ENCODE measurements around the gene WDR64. TPM values are rescaled to one million over a fixed set of nuclear protein-coding genes. Genes with fewer than 3 reads are reported as not detected.

The WDR64 gene
- total RNA-seq, 5 donors from 2014 or later (not counting 1 experiment from before 2014, with no cell fraction given), result 0.13 to 0.48 (median 0.26) TPM; not detected in 1

GRCh38 chr1:241645199-241645598, 6.9 kb upstream of the WDR64 start:
- DNase-seq, result no peak
- no CpG with 5 or more reads among the region's 4 CpGs for WGBS (ENCODE audit: insufficient coverage)
- ChIA-PET POLR2A (interaction anchor here in 1 of 2 donors (0.6 kb wide), 1 partner anchor 1635 kb away, joined by 3 read pairs; no protein-coding TSS in a partner anchor), CTCF (interaction anchor here in 1 of 2 donors (1.3 kb wide), 1 partner anchor 35 kb away, joined by 3 read pairs; no protein-coding TSS in a partner anchor)
- Mint-ChIP-seq H3K36me3 (no peaks in the 10 kb centered on the region), H3K4me1 (peaks cover 7% of the 10 kb centered on the region in 3 donors), H3K27ac (no peak overlapping the region), H3K4me3 (no peak overlapping the region), H3K9me3 (peaks cover 4 to 12% (median 12%) of the 10 kb centered on the region in 3 donors), H3K27me3 (no peaks in the 10 kb centered on the region)
- Histone ChIP-seq H3K36me3 (ENCODE audit: control insufficient read depth in 2 of 2, extremely low read depth in 1 of 2, insufficient read depth in 1 of 2, low read length in 1 of 2) (no peaks in the 10 kb centered on the region), H3K27me3 (replicated peaks in 1 of 2; ENCODE audit: control insufficient read depth in 2 of 2, extremely low read depth in 1 of 2, insufficient read depth in 2 of 2, low read length in 1 of 2) (no peaks in the 10 kb centered on the region), H3K9me3 (no peaks in the 10 kb centered on the region), H3K27ac (ENCODE audit: low read length) (no peak overlapping the region), H3K4me1 (ENCODE audit: control insufficient read depth in 1 of 2, extremely low read depth in 1 of 2, insufficient read depth in 2 of 2, low read length in 2 of 2) (peaks cover 0 to 6% of the 10 kb centered on the region in 2 experiments), H3K4me3 (ENCODE audit: control insufficient read depth in 1 of 2, extremely low read depth in 1 of 2, low read length in 1 of 2) (no peak overlapping the region)
- no peak for ATAC-seq (replicated peaks in 1 of 4)

GRCh38 chr1:241646201-241646600, 5.9 kb upstream of the WDR64 start:
- ATAC-seq (replicated peaks in 1 of 4), result no peak

GRCh38 chr1:241647658-241648057, 4.4 kb upstream of the WDR64 start:
- H3K4me3 Mint-ChIP-seq, result no peak overlapping the region
- H3K27ac Mint-ChIP-seq, result no peak overlapping the region
- Histone ChIP-seq H3K27ac (ENCODE audit: low read length) (no peak overlapping the region), H3K9me3 (no peaks in the 10 kb centered on the region), H3K27me3 (replicated peaks in 1 of 2; ENCODE audit: control insufficient read depth in 2 of 2, extremely low read depth in 1 of 2, insufficient read depth in 2 of 2, low read length in 1 of 2) (no peaks in the 10 kb centered on the region), H3K36me3 (ENCODE audit: control insufficient read depth in 2 of 2, extremely low read depth in 1 of 2, insufficient read depth in 1 of 2, low read length in 1 of 2) (no peaks in the 10 kb centered on the region), H3K4me1 (ENCODE audit: control insufficient read depth in 1 of 2, extremely low read depth in 1 of 2, insufficient read depth in 2 of 2, low read length in 2 of 2) (no peaks in the 10 kb centered on the region), H3K4me3 (ENCODE audit: control insufficient read depth in 1 of 2, extremely low read depth in 1 of 2, low read length in 1 of 2) (no peak overlapping the region)
- peaks cover under 1 to 5% (median 3%) of the 10 kb centered on the region in 3 donors for H3K9me3 Mint-ChIP-seq
- DNase-seq (no peak), ATAC-seq (replicated peaks in 1 of 4) (no peak)
- no peaks in the 10 kb centered on the region for H3K36me3 Mint-ChIP-seq
- no CpG with 5 or more reads among the region's 1 CpG for WGBS (ENCODE audit: insufficient coverage)
- ChIA-PET CTCF (no interaction called here), POLR2A (no interaction called here)
- H3K27me3 Mint-ChIP-seq, result peaks cover 0 to 4% of the 10 kb centered on the region in 2 donors
- peaks cover 0 to 3% (median 0%) of the 10 kb centered on the region in 3 donors for H3K4me1 Mint-ChIP-seq

More at GRCh38 chr1:241646201-241646600, 5.9 kb upstream of the WDR64 start:
- Mint-ChIP-seq H3K27me3 (peaks cover 0 to 4% of the 10 kb centered on the region in 2 donors), H3K9me3 (peaks cover 4 to 12% (median 12%) of the 10 kb centered on the region in 3 donors), H3K4me3 (no peak overlapping the region), H3K4me1 (peaks cover 0 to 3% (median 0%) of the 10 kb centered on the region in 3 donors), H3K36me3 (no peaks in the 10 kb centered on the region), H3K27ac (no peak overlapping the region)
- Histone ChIP-seq H3K36me3 (ENCODE audit: control insufficient read depth in 2 of 2, extremely low read depth in 1 of 2, insufficient read depth in 1 of 2, low read length in 1 of 2) (no peaks in the 10 kb centered on the region), H3K4me3 (ENCODE audit: control insufficient read depth in 1 of 2, extremely low read depth in 1 of 2, low read length in 1 of 2) (no peak overlapping the region), H3K27ac (ENCODE audit: low read length) (no peak overlapping the region), H3K4me1 (ENCODE audit: control insufficient read depth in 1 of 2, extremely low read depth in 1 of 2, insufficient read depth in 2 of 2, low read length in 2 of 2) (no peaks in the 10 kb centered on the region), H3K27me3 (replicated peaks in 1 of 2; ENCODE audit: control insufficient read depth in 2 of 2, extremely low read depth in 1 of 2, insufficient read depth in 2 of 2, low read length in 1 of 2) (no peaks in the 10 kb centered on the region), H3K9me3 (no peaks in the 10 kb centered on the region)
- DNase-seq, result no peak
- 83% methylated on average over 2 of the region's 7 CpGs for WGBS (ENCODE audit: insufficient coverage)
- POLR2A ChIA-PET, result interaction anchor here in 1 of 2 donors (0.5 kb wide), 1 partner anchor 35 kb away, joined by 17 read pairs; no protein-coding TSS in a partner anchor
- CTCF ChIA-PET, result interaction anchor here in 1 of 2 donors (0.7 kb wide), 1 partner anchor 17 kb away, joined by 3 read pairs; no protein-coding TSS in a partner anchor

GRCh38 chr1:241648159-241648558, 3.9 kb upstream of the WDR64 start:
- Histone ChIP-seq H3K27me3 (replicated peaks in 1 of 2; ENCODE audit: control insufficient read depth in 2 of 2, extremely low read depth in 1 of 2, insufficient read depth in 2 of 2, low read length in 1 of 2) (no peaks in the 10 kb centered on the region), H3K36me3 (ENCODE audit: control insufficient read depth in 2 of 2, extremely low read depth in 1 of 2, insufficient read depth in 1 of 2, low read length in 1 of 2) (no peaks in the 10 kb centered on the region), H3K4me1 (ENCODE audit: control insufficient read depth in 1 of 2, extremely low read depth in 1 of 2, insufficient read depth in 2 of 2, low read length in 2 of 2) (no peaks in the 10 kb centered on the region), H3K9me3 (no peaks in the 10 kb centered on the region), H3K27ac (ENCODE audit: low read length) (no peak overlapping the region), H3K4me3 (ENCODE audit: control insufficient read depth in 1 of 2, extremely low read depth in 1 of 2, low read length in 1 of 2) (no peak overlapping the region)
- H3K4me1 Mint-ChIP-seq, result peaks cover 0 to 3% (median 0%) of the 10 kb centered on the region in 3 donors
- ChIA-PET POLR2A (no interaction called here), CTCF (no interaction called here)
- H3K9me3 Mint-ChIP-seq, result peaks cover 0 to 5% (median 2%) of the 10 kb centered on the region in 3 donors
- H3K27ac Mint-ChIP-seq, result no peak overlapping the region
- DNase-seq (no peak), ATAC-seq (replicated peaks in 1 of 4) (no peak)
- H3K4me3 Mint-ChIP-seq, result no peak overlapping the region
- H3K36me3 Mint-ChIP-seq, result no peaks in the 10 kb centered on the region
- 100% methylated on average over 1 of the region's 1 CpG for WGBS (ENCODE audit: insufficient coverage)
- H3K27me3 Mint-ChIP-seq, result peaks cover 0 to 4% of the 10 kb centered on the region in 2 donors

- H3K36me3 Mint-ChIP-seq, result peaks cover under 1% of the 10 kb centered on the region
- H3K4me1 Mint-ChIP-seq, result no peaks in the 10 kb centered on the region
- ChIA-PET POLR2A (interaction anchor here in 1 of 2 donors (0.6 kb wide), 1 partner anchor 37 kb away, joined by 4 read pairs; no protein-coding TSS in a partner anchor), CTCF (interaction anchor here (0.6 to 1.1 kb wide), 2 partner anchors 43 to 56 kb away, joined by 3 read pairs; no protein-coding TSS in a partner anchor)
- H3K4me1 ChIP-seq (ENCODE audit: control insufficient read depth in 1 of 2, extremely low read depth in 1 of 2, insufficient read depth in 2 of 2, low read length in 2 of 2), result no peaks in the 10 kb centered on the region
- no peak overlapping the region for H3K27ac ChIP-seq (ENCODE audit: low read length)
- no peak overlapping the region for H3K27ac Mint-ChIP-seq
- DNase-seq (no peak), ATAC-seq (replicated peaks in 1 of 4) (no peak)
- 100% methylated on average over 1 of the region's 1 CpG for WGBS (ENCODE audit: insufficient coverage)
- H3K9me3 Mint-ChIP-seq, result peaks cover 0 to 5% (median 0%) of the 10 kb centered on the region in 3 donors
- H3K36me3 ChIP-seq (ENCODE audit: control insufficient read depth in 2 of 2, extremely low read depth in 1 of 2, insufficient read depth in 1 of 2, low read length in 1 of 2), result no peaks in the 10 kb centered on the region
- no peak overlapping the region for H3K4me3 Mint-ChIP-seq
- H3K27me3 Mint-ChIP-seq, result peaks cover 5 to 19% of the 10 kb centered on the region in 2 donors
- no peaks in the 10 kb centered on the region for H3K27me3 ChIP-seq (replicated peaks in 1 of 2; ENCODE audit: control insufficient read depth in 2 of 2, extremely low read depth in 1 of 2, insufficient read depth in 2 of 2, low read length in 1 of 2)
- H3K9me3 ChIP-seq, result no peaks in the 10 kb centered on the region
- no peak overlapping the region for H3K4me3 ChIP-seq (ENCODE audit: control insufficient read depth in 1 of 2, extremely low read depth in 1 of 2, low read length in 1 of 2)
Observed at GRCh38 chr1:241654019-241654418, 1.9 kb downstream of the WDR64 start.

GRCh38 chr1:241654641-241655040, 2.6 kb downstream of the WDR64 start:
- Histone ChIP-seq H3K4me1 (ENCODE audit: control insufficient read depth in 1 of 2, extremely low read depth in 1 of 2, insufficient read depth in 2 of 2, low read length in 2 of 2) (no peaks in the 10 kb centered on the region), H3K9me3 (no peaks in the 10 kb centered on the region), H3K4me3 (ENCODE audit: control insufficient read depth in 1 of 2, extremely low read depth in 1 of 2, low read length in 1 of 2) (no peak overlapping the region), H3K36me3 (ENCODE audit: control insufficient read depth in 2 of 2, extremely low read depth in 1 of 2, insufficient read depth in 1 of 2, low read length in 1 of 2) (no peaks in the 10 kb centered on the region), H3K27me3 (replicated peaks in 1 of 2; ENCODE audit: control insufficient read depth in 2 of 2, extremely low read depth in 1 of 2, insufficient read depth in 2 of 2, low read length in 1 of 2) (no peaks in the 10 kb centered on the region), H3K27ac (ENCODE audit: low read length) (no peak overlapping the region)
- no peaks in the 10 kb centered on the region for H3K4me1 Mint-ChIP-seq
- no peak for ATAC-seq (replicated peaks in 1 of 4)
- H3K27ac Mint-ChIP-seq, result no peak overlapping the region
- CTCF ChIA-PET, result no interaction called here
- DNase-seq, result no peak
- POLR2A ChIA-PET, result no interaction called here
- WGBS (ENCODE audit: insufficient coverage), result no CpG with 5 or more reads among the region's 1 CpG
- peaks cover 5 to 19% of the 10 kb centered on the region in 2 donors for H3K27me3 Mint-ChIP-seq
- no peak overlapping the region for H3K4me3 Mint-ChIP-seq
- H3K36me3 Mint-ChIP-seq, result peaks cover 2% of the 10 kb centered on the region
- H3K9me3 Mint-ChIP-seq, result peaks cover 0 to 2% (median 0%) of the 10 kb centered on the region in 3 donors

All from T-cell (primary cell).